Peyer's patch (tissue), 4 donors: ENCODE results near the gene WWOX.

ENCODE experiments used
- CTCF ChIP-seq, 6 experiments: fragments of 450-650 bp in 4 of 6; fragments of 200-600 bp in 2 of 6; sonication (generic) in 1 of 6; IDR thresholded peaks; one replicate each; pipeline ENCODE4 v1.5.1; 2017 to 2019; ENCODE audit warnings: antibody characterized with exemption in 6 of 6, mild to moderate bottlenecking in 3 of 6, moderate library complexity in 1 of 6
- POLR2A ChIP-seq, 2 donors: fragments of 450-650 bp; IDR thresholded peaks; one replicate each; pipeline ENCODE4 v1.5.1; 2017; ENCODE audit warnings: antibody characterized with exemption in 2 of 2, mild to moderate bottlenecking in 2 of 2, moderate library complexity in 2 of 2

DNA sequence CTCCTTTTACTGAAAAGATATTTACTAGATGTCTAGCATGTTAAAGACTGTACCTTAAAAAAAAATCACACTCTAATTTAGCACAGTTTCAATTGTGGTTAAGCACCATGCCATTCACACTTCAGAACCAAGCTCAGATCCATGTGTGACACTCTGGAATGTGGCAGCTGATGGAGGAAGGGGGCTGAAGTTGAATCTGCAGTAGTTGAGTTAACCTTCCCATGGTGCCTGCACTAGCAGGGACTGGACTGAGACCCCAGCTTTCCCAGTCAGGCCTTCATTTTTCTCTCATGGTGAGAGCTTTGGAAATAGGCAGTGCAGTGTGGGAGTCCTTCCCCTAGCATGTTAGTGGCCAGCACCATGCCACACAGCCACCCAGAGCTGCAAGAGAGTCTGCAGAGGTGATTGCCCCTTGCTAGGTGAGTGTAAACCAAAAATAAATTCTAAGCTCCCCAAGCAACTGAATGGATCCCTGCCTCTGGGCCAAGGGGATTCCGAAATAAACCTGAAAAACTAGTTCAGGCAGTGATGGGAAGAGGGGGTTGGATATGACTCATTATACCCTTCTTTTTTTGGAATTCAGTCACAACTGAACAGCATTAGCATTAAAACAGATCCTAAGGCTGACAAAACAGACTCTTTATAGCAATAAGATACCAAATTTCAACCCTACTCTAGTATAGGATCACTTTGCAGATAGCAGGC is 208.5 kb downstream of the WWOX start:
- TF ChIP-seq CTCF (IDR thresholded peaks at IDR 0.05) (no peak), POLR2A (IDR thresholded peaks at IDR 0.05) (no peak)
